ENCODE results near the gene ZC3H13. TPM values are rescaled to one million over a fixed set of nuclear protein-coding genes. Genes with fewer than 3 reads are reported as not detected.
A peak's percentile ranks its signal among the peaks of the same experiment; 100 is the strongest.

The ZC3H13 gene
- total and polyA plus RNA-seq, 8 donors, result 40.6 to 72.7 (median 63.5) TPM

DNA sequence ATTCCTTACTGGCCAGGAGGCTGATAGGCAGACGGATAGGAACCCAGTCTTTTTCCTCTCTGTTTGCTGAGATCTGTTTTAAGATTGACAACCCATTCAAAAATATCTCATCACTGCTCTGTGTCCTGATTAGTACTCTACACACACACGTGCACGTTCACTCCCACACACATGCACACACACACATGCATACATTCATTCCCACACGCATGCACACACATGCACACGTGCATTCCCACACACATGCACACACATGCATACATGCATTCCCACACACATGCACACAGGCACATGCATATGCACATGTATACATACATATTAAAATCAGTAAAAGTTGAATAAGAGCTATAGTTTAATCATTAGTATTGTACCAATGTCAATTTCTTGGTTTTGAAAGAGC is 120.4 kb downstream of the ZC3H13 start:
- no peaks in the 10 kb centered on the region for H3K9me3 ChIP-seq
- H3K4me3 ChIP-seq, result no peak overlapping the region
- no peak for DNase-seq
- H3K36me3 ChIP-seq, result no peaks in the 10 kb centered on the region
- TF ChIP-seq, protein P1, sequence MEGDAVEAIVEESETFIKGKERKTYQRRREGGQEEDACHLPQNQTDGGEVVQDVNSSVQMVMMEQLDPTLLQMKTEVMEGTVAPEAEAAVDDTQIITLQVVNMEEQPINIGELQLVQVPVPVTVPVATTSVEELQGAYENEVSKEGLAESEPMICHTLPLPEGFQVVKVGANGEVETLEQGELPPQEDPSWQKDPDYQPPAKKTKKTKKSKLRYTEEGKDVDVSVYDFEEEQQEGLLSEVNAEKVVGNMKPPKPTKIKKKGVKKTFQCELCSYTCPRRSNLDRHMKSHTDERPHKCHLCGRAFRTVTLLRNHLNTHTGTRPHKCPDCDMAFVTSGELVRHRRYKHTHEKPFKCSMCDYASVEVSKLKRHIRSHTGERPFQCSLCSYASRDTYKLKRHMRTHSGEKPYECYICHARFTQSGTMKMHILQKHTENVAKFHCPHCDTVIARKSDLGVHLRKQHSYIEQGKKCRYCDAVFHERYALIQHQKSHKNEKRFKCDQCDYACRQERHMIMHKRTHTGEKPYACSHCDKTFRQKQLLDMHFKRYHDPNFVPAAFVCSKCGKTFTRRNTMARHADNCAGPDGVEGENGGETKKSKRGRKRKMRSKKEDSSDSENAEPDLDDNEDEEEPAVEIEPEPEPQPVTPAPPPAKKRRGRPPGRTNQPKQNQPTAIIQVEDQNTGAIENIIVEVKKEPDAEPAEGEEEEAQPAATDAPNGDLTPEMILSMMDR (IDR thresholded peaks at IDR 0.05), result no peak
- ATAC-seq, result no peak
- peak overlapping the region in 1 of 2 donors; percentile 48 for H3K27ac ChIP-seq
- intact Hi-C loops (cut with DNase I), result no loop called here
- H3K27me3 ChIP-seq, result peaks cover 0 to 4% of the 10 kb centered on the region in 2 donors
- H3K4me1 ChIP-seq, result peaks cover 0 to 14% of the 10 kb centered on the region in 2 donors

DNA sequence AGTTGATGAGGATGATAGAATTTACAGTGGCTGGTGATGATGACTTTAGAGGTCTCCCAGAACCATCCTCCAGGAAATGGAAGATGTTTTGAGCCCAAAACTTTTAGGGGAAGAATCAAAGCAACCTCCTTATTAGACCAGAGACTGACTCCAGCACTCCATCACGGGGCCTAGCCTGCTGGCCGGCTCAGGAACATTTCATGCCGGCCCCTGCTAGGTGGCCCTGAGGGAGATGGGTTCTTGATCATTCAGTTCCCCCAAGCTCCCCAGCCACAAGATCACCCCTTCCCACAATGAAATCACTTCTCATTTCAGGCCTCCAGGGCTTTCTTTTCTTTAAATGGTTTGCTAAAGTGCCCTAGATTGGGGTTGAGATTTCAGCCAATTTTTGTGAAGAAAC is 121.3 kb downstream of the ZC3H13 start:
- DNase-seq, result no peak

DNA sequence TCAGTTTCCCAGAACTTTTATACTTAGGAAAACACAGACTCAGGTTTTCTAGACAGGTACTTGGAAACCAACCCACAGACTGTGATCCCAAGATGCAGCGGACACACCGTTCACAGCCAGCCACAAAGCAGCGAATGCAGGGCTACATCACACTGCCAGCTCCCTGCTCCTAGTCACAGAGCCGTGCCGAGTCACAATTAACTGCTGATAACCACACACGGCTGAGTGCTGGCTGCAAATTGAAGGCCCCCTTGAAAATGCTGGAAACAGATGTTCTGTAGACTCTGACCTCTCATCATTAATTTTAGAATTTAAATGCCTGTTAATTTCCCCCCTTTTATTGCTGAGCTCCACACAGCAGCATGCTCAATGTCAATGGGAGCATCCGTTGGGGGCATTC is 122.4 kb downstream of the ZC3H13 start:
- Histone ChIP-seq H3K4me1 (peaks cover 0 to 14% of the 10 kb centered on the region in 2 donors), H3K27ac (no peak overlapping the region), H3K4me3 (no peak overlapping the region), H3K36me3 (no peaks in the 10 kb centered on the region), H3K9me3 (no peaks in the 10 kb centered on the region), H3K27me3 (no peaks in the 10 kb centered on the region)
- TF ChIP-seq, protein P1 (IDR thresholded peaks at IDR 0.05), result no peak
- ATAC-seq, result no peak
- DNase-seq, result no peak
- intact Hi-C loops (cut with DNase I), result no loop called here

More for the DNA sequence above, 121.3 kb downstream of the ZC3H13 start:
- TF ChIP-seq, protein P1 (IDR thresholded peaks at IDR 0.05), result no peak
- Histone ChIP-seq H3K27me3 (no peaks in the 10 kb centered on the region), H3K4me3 (no peak overlapping the region), H3K9me3 (no peaks in the 10 kb centered on the region), H3K27ac (no peak overlapping the region), H3K4me1 (peaks cover 0 to 14% of the 10 kb centered on the region in 2 donors), H3K36me3 (no peaks in the 10 kb centered on the region)
- intact Hi-C loops (cut with DNase I), result no loop called here
- no peak for ATAC-seq

DNA sequence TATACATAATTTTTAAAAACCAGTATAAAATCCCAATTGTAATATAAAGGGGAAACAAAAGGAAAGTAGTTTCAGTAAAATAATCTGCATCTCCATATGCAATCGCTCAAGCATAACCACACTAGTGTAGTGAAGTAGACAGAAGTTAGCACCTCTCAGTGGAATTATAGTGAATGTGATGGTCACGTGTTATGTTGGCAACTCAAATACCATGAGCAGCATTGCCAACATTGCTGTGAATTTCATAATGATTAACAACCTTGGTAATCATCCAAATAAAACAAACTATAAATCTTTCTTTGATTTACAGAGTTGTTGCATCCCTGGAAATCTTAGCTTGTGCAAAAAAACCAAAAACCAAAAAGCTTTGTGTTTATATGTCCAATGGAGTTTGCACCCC is 123.7 kb downstream of the ZC3H13 start:
- TF ChIP-seq, protein P1 (IDR thresholded peaks at IDR 0.05), result no peak
- intact Hi-C loops (cut with DNase I), result no loop called here
- DNase-seq, result peak in 2 of 4 donors; percentile 38 to 62

DNA sequence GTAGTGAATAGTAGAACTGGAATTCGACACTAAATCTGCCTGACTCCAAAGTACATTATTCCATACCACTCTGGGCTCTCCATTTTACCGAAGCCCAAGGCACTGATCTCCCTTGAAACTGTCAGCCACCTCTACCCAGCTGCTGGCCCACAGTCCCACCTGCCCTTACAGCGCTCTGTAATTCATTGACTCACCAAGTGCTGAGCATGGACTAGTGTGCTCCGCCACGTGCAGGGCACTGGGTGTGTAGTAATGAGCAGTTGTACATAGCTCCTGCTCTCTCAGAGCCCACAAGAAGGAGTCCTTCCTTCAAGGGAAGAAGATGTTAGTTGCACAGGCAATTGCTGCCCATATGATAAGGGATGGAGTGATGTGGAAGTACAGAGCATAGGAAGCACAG is 124.4 kb downstream of the ZC3H13 start:
- ATAC-seq (no peak), DNase-seq (no peak)
- Histone ChIP-seq H3K4me3 (no peak overlapping the region), H3K27me3 (no peaks in the 10 kb centered on the region), H3K9me3 (no peaks in the 10 kb centered on the region), H3K36me3 (no peaks in the 10 kb centered on the region), H3K27ac (no peak overlapping the region), H3K4me1 (peaks cover 0 to 14% of the 10 kb centered on the region in 2 donors)
- TF ChIP-seq, protein P1 (IDR thresholded peaks at IDR 0.05), result no peak
- intact Hi-C loops (cut with DNase I), result no loop called here

More for the DNA sequence above, 123.7 kb downstream of the ZC3H13 start:
- Histone ChIP-seq H3K4me3 (no peak overlapping the region), H3K27me3 (no peaks in the 10 kb centered on the region), H3K4me1 (peaks cover 0 to 14% of the 10 kb centered on the region in 2 donors), H3K36me3 (no peaks in the 10 kb centered on the region), H3K27ac (no peak overlapping the region), H3K9me3 (no peaks in the 10 kb centered on the region)
- ATAC-seq, result peak; percentile 47

Data from left lung (tissue), 10 donors.